ENCODE results near the gene INHBC.
A peak's percentile ranks its signal among the peaks of the same experiment; 100 is the strongest.
"Not testable (repeated sequence)": the region's sequence is repeated elsewhere in the genome, so short reads cannot be mapped to it uniquely, and the experiment has no call there.

INHBC gene

DNA sequence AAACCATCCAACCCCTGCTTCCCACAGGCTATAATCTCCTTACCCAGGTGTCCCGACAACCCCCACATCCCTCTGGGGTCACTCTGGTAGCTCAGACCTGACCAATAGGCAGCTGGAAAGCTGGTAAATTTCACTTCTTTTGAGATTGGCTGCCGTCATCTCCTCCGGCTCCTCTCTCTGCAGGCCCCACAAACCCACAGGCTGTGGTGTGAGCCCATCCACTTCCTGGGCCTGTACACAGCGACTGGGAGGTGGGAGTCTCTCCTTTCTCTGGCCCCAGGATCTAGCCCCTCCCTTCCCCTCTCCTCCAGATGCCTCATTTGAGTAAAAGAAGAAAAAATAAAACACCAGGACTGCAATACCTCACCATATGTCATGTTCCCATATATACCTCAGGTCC, 709 bp downstream of the INHBC start:
- Histone ChIP-seq H3K27ac (replicated peaks) (no peak overlapping the region), H3K27me3 (ENCODE audit: insufficient read depth, poor library complexity, severe bottlenecking) (no peaks in the 10 kb centered on the region), H3K4me3 (replicated peaks; ENCODE audit: insufficient read depth, low read length) (no peak overlapping the region)
- DNase-seq (ENCODE audit: low read depth in 1 of 2, low spot score in 1 of 2): peak in 1 of 2 experiments; percentile 44
- TF ChIP-seq POLR2AphosphoS5 (IDR thresholded peaks at IDR 0.05; ENCODE audit: low read depth) (no peak), GABPA (IDR thresholded peaks at IDR 0.05; ENCODE audit: low read depth) (no peak), SPI1 (IDR thresholded peaks at IDR 0.05; ENCODE audit: borderline replicate concordance, low read depth) (no peak)

DNA sequence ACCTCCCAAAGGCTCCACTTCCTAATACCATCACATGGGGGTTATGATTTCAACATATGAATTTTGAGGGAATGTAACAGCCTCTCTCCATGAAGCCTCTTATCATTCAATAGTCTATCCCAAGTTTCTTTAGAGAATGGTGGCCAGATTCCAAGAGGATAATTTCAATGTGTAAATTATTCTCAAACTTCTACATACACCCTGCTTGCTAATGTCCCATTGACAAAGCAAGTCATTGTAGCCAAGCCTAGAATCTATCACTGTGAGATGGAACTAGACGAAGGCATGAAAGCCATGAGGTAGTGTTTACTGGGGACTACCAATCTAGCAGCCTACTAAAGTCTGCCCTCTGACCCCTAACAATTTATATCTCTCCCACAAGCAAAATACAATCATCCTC, 3.8 kb downstream of the INHBC start:
- no peaks in the 10 kb centered on the region for H3K27me3 ChIP-seq (ENCODE audit: insufficient read depth, poor library complexity, severe bottlenecking)
- no peak overlapping the region for H3K4me3 ChIP-seq (replicated peaks; ENCODE audit: insufficient read depth, low read length)
- DNase-seq (ENCODE audit: low read depth in 1 of 2, low spot score in 1 of 2): no peak
- H3K27ac ChIP-seq (replicated peaks): no peak overlapping the region
- TF ChIP-seq SPI1 (IDR thresholded peaks at IDR 0.05; ENCODE audit: borderline replicate concordance, low read depth) (no peak), POLR2AphosphoS5 (IDR thresholded peaks at IDR 0.05; ENCODE audit: low read depth) (no peak), GABPA (IDR thresholded peaks at IDR 0.05; ENCODE audit: low read depth) (no peak)
- TF ChIP-seq, protein P1, sequence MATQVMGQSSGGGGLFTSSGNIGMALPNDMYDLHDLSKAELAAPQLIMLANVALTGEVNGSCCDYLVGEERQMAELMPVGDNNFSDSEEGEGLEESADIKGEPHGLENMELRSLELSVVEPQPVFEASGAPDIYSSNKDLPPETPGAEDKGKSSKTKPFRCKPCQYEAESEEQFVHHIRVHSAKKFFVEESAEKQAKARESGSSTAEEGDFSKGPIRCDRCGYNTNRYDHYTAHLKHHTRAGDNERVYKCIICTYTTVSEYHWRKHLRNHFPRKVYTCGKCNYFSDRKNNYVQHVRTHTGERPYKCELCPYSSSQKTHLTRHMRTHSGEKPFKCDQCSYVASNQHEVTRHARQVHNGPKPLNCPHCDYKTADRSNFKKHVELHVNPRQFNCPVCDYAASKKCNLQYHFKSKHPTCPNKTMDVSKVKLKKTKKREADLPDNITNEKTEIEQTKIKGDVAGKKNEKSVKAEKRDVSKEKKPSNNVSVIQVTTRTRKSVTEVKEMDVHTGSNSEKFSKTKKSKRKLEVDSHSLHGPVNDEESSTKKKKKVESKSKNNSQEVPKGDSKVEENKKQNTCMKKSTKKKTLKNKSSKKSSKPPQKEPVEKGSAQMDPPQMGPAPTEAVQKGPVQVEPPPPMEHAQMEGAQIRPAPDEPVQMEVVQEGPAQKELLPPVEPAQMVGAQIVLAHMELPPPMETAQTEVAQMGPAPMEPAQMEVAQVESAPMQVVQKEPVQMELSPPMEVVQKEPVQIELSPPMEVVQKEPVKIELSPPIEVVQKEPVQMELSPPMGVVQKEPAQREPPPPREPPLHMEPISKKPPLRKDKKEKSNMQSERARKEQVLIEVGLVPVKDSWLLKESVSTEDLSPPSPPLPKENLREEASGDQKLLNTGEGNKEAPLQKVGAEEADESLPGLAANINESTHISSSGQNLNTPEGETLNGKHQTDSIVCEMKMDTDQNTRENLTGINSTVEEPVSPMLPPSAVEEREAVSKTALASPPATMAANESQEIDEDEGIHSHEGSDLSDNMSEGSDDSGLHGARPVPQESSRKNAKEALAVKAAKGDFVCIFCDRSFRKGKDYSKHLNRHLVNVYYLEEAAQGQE (IDR thresholded peaks at IDR 0.05; ENCODE audit: insufficient replicate concordance, low read depth): no peak
- TF ChIP-seq, protein P2, sequence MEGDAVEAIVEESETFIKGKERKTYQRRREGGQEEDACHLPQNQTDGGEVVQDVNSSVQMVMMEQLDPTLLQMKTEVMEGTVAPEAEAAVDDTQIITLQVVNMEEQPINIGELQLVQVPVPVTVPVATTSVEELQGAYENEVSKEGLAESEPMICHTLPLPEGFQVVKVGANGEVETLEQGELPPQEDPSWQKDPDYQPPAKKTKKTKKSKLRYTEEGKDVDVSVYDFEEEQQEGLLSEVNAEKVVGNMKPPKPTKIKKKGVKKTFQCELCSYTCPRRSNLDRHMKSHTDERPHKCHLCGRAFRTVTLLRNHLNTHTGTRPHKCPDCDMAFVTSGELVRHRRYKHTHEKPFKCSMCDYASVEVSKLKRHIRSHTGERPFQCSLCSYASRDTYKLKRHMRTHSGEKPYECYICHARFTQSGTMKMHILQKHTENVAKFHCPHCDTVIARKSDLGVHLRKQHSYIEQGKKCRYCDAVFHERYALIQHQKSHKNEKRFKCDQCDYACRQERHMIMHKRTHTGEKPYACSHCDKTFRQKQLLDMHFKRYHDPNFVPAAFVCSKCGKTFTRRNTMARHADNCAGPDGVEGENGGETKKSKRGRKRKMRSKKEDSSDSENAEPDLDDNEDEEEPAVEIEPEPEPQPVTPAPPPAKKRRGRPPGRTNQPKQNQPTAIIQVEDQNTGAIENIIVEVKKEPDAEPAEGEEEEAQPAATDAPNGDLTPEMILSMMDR (IDR thresholded peaks at IDR 0.05; ENCODE audit: insufficient read depth, low read length): no peak

- TF ChIP-seq, protein P2 (IDR thresholded peaks at IDR 0.05; ENCODE audit: insufficient read depth, low read length): no peak
- no peak for TF ChIP-seq GABPA (IDR thresholded peaks at IDR 0.05; ENCODE audit: low read depth)
- TF ChIP-seq, protein P1 (IDR thresholded peaks at IDR 0.05; ENCODE audit: insufficient replicate concordance, low read depth): no peak
- TF ChIP-seq SPI1 (IDR thresholded peaks at IDR 0.05; ENCODE audit: borderline replicate concordance, low read depth): no peak
- TF ChIP-seq POLR2AphosphoS5 (IDR thresholded peaks at IDR 0.05; ENCODE audit: low read depth): no peak
- Histone ChIP-seq H3K4me3 (replicated peaks; ENCODE audit: insufficient read depth, low read length) (no peak overlapping the region), H3K27me3 (ENCODE audit: insufficient read depth, poor library complexity, severe bottlenecking) (no peaks in the 10 kb centered on the region), H3K27ac (replicated peaks) (no peak overlapping the region)
- DNase-seq (ENCODE audit: low read depth in 1 of 2, low spot score in 1 of 2): no peak
Measured at GRCh38 chr12:57439762-57440266, 5.2 kb downstream of the INHBC start.

GRCh38 chr12:57441393-57441792, 6.8 kb downstream of the INHBC start:
- not testable (repeated sequence) for H3K27ac ChIP-seq (replicated peaks); H3K27me3 ChIP-seq (ENCODE audit: insufficient read depth, poor library complexity, severe bottlenecking); DNase-seq (ENCODE audit: low read depth in 1 of 2, low spot score in 1 of 2); H3K4me3 ChIP-seq (replicated peaks; ENCODE audit: insufficient read depth, low read length)

DNA sequence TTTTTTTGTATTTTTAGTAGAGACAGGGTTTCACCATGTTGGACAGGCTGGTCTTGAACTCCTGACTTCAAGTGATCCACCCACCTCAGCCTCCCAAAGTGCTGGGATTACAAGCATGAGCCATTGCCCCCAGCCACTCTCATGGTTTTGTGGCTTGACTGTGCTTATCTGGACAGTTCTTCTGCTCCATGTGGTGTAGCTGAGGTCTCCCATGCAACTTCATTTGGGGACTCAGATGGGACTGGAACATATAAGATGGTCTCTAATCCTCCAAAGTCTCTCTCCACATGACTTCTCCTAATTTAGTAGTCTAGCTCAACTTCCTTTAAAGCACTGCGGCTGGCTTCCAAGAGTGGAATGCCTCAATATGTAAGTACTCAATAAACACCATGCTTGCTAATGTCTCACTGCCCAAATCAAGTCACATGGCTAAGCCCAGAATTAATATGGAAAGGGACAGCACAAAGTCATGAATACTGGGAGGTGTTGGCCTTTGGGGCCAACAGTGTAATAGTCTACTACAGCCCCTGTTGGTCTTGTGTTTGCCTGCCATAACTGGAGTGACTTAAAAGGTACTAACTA, 7.4 kb downstream of the INHBC start:
- Histone ChIP-seq H3K27me3 (ENCODE audit: insufficient read depth, poor library complexity, severe bottlenecking) (no peaks in the 10 kb centered on the region), H3K4me3 (replicated peaks; ENCODE audit: insufficient read depth, low read length) (no peak overlapping the region), H3K27ac (replicated peaks) (no peak overlapping the region; the same call in 1 of the 2 replicates)
- no peak for DNase-seq (ENCODE audit: low read depth in 1 of 2, low spot score in 1 of 2)
- TF ChIP-seq GABPA (IDR thresholded peaks at IDR 0.05; ENCODE audit: low read depth) (no peak), SPI1 (IDR thresholded peaks at IDR 0.05; ENCODE audit: borderline replicate concordance, low read depth) (no peak), POLR2AphosphoS5 (IDR thresholded peaks at IDR 0.05; ENCODE audit: low read depth) (no peak)
- TF ChIP-seq, protein P2 (IDR thresholded peaks at IDR 0.05; ENCODE audit: insufficient read depth, low read length): no peak
- TF ChIP-seq, protein P1 (IDR thresholded peaks at IDR 0.05; ENCODE audit: insufficient replicate concordance, low read depth): no peak

All from HL-60 (cell line).